ENCODE data around the gene SARM1. TPM values are rescaled to one million over a fixed set of nuclear protein-coding genes. Genes with fewer than 3 reads are reported as not detected.
A peak's percentile ranks its signal among the peaks of the same experiment; 100 is the strongest.

SARM1 gene
- polyA plus RNA-seq (2013, experiment 1 of 2), result 4.1 TPM
- polyA plus RNA-seq (2013, experiment 2 of 2), result 3.9 TPM

DNA sequence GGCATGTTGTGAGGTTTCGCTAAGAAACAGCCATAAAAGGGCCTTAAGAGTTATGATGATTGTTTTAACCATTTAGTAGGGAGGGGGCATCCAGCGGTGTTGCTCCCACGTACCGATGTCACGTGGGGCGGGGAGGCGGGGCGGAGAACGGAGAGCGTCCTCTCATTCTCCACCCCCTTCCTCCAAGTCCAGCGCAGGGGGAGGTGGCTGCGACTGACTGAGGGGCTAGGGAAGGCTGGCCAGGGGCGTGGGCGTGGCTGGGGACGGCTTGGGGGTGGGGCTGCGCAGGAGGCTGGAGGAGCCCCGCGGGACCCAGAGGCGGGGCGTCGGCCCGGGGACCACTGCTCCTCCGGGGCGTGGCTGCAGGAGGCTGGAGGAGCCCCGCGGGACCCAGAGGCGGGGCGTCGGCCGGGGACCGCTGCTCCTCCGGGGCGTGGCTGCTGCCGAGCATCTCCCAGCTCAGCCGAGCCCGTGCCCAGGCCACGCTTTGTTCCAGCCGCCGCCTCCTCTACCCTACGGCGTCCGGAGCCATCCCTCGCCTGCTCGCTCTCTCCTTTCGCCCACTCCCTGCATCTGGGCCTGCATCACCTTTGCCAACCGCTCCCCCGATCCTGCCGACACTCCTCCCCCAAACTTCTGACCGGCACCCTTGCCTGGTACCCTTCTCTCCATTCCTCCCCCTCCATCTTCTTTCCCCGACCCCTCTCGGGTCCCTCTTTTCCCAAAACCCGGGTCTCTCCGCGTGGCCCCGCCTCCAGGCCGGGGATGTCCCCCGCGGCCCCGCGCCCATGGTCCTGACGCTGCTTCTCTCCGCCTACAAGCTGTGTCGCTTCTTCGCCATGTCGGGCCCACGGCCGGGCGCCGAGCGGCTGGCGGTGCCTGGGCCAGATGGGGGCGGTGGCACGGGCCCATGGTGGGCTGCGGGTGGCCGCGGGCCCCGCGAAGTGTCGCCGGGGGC, at the start of gene SARM1:
Gene SARM1, plus strand, starts transcription at position 450 of the 958 bp plus-strand sequence. Its CDS starts 339 bp downstream, at position 789.
- Histone ChIP-seq H4K91ac (ENCODE audit: low read length) (peak within 1 kb of the TSS; percentile 54), H3K14ac (ENCODE audit: low read length in 2 of 2) (peak within 1 kb of the TSS in 1 of 2 experiments; percentile 76), H3K18ac (ENCODE audit: low read depth in 1 of 2, low read length in 2 of 2) (peak within 1 kb of the TSS; percentile 63 to 80), H3K4me1 (ENCODE audit: control insufficient read depth, insufficient read depth, low read depth, low read length) (peaks cover 21% of the 10 kb centered on the region), H2BK5ac (ENCODE audit: low read depth, low read length, poor library complexity, severe bottlenecking) (no peak within 1 kb of the TSS), H3K4ac (ENCODE audit: low read depth in 1 of 2, low read length in 2 of 2) (peak within 1 kb of the TSS in 1 of 2 experiments; percentile 47), H3K27ac (ENCODE audit: low read length, poor library complexity, severe bottlenecking) (peak within 1 kb of the TSS; percentile 15), H2BK15ac (ENCODE audit: low read depth, poor library complexity, severe bottlenecking) (no peak within 1 kb of the TSS), H2BK12ac (ENCODE audit: low read length in 2 of 2) (peak within 1 kb of the TSS in 1 of 2 experiments; percentile 55), H2AK5ac (ENCODE audit: low read length, severe bottlenecking) (no peak within 1 kb of the TSS), H3K27me3 (ENCODE audit: control insufficient read depth in 1 of 2, insufficient read depth in 1 of 2, low read length in 2 of 2) (peaks cover 0 to 11% of the 10 kb centered on the region in 2 experiments), H2AFZ (ENCODE audit: low read depth, low read length) (peak within 1 kb of the TSS; percentile 1), H3K23ac (ENCODE audit: low read length in 2 of 2) (peak within 1 kb of the TSS in 1 of 2 experiments; percentile 78), H3K4me3 (ENCODE audit: insufficient read depth in 1 of 2, low read depth in 1 of 2, low read length in 2 of 2) (peak within 1 kb of the TSS; percentile 54 to 81), H3K4me2 (ENCODE audit: low read length, poor library complexity, severe bottlenecking) (peak within 1 kb of the TSS; percentile 87), H3K36me3 (ENCODE audit: control insufficient read depth in 1 of 2, insufficient read depth in 2 of 2, low read depth in 1 of 2, low read length in 2 of 2) (peaks cover 0 to 12% of the 10 kb centered on the region in 2 experiments), H3K9ac (ENCODE audit: low read length) (peak within 1 kb of the TSS; percentile 78), H3K79me1 (replicated peaks; ENCODE audit: low read length, poor library complexity, severe bottlenecking) (no peaks in the 10 kb centered on the region), H3K9me3 (ENCODE audit: control insufficient read depth, low read length) (no peaks in the 10 kb centered on the region), H4K8ac (ENCODE audit: low read length) (peak within 1 kb of the TSS; percentile 84), H2BK120ac (ENCODE audit: low read depth, low read length) (no peak within 1 kb of the TSS)
- WGBS, result under 1% methylated on average over 64 of the region's 80 CpGs
- DNase-seq, result peak; percentile 86

DNA sequence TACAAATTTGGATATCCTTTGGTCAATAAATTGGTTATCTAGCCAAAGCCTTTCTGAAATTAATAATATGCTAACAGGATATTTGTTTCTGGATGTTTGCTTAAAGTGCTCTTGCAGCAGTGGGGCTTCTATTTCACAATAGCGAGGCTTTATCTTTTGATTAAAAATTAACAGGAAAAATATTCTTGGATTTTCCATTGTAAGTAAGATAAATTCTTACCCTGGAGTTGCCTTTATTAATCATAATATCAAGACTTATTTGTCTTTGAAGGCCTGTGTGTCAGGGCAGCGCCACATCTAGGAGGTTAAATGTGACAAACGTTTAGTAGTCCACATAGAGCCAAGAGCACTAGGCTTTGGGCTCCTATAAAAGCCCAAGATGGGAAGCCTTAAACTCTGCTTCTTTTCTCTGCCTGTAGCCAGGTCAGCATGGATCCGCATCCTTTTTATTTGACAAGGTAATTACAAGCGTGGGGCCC, 47.2 kb upstream of the SARM1 start:
- Histone ChIP-seq H2BK15ac (ENCODE audit: low read depth, poor library complexity, severe bottlenecking) (no peak overlapping the region), H3K18ac (ENCODE audit: low read depth in 1 of 2, low read length in 2 of 2) (no peak overlapping the region), H2AK5ac (ENCODE audit: low read length, severe bottlenecking) (no peak overlapping the region), H2BK12ac (ENCODE audit: low read length in 2 of 2) (no peak overlapping the region), H4K8ac (ENCODE audit: low read length) (no peak overlapping the region), H3K4ac (ENCODE audit: low read depth in 1 of 2, low read length in 2 of 2) (no peak overlapping the region), H3K9me3 (ENCODE audit: control insufficient read depth, low read length) (no peaks in the 10 kb centered on the region), H4K91ac (ENCODE audit: low read length) (no peak overlapping the region), H2BK120ac (ENCODE audit: low read depth, low read length) (no peak overlapping the region), H3K4me3 (ENCODE audit: insufficient read depth in 1 of 2, low read depth in 1 of 2, low read length in 2 of 2) (no peak overlapping the region), H3K79me1 (replicated peaks; ENCODE audit: low read length, poor library complexity, severe bottlenecking) (peaks cover 36% of the 10 kb centered on the region), H3K27me3 (ENCODE audit: control insufficient read depth in 1 of 2, insufficient read depth in 1 of 2, low read length in 2 of 2) (no peaks in the 10 kb centered on the region), H3K23ac (ENCODE audit: low read length in 2 of 2) (no peak overlapping the region), H3K4me1 (ENCODE audit: control insufficient read depth, insufficient read depth, low read depth, low read length) (peaks cover 10% of the 10 kb centered on the region), H3K4me2 (ENCODE audit: low read length, poor library complexity, severe bottlenecking) (peak overlapping the region; percentile 29), H3K27ac (ENCODE audit: low read length, poor library complexity, severe bottlenecking) (peak overlapping the region; percentile 16), H3K36me3 (ENCODE audit: control insufficient read depth in 1 of 2, insufficient read depth in 2 of 2, low read depth in 1 of 2, low read length in 2 of 2) (peaks cover 8 to 39% of the 10 kb centered on the region in 2 experiments), H2AFZ (ENCODE audit: low read depth, low read length) (no peak overlapping the region), H3K9ac (ENCODE audit: low read length) (no peak overlapping the region), H2BK5ac (ENCODE audit: low read depth, low read length, poor library complexity, severe bottlenecking) (no peak overlapping the region), H3K14ac (ENCODE audit: low read length in 2 of 2) (no peak overlapping the region)
- no peak for DNase-seq
- 94% methylated on average over 4 of the region's 5 CpGs for WGBS

DNA sequence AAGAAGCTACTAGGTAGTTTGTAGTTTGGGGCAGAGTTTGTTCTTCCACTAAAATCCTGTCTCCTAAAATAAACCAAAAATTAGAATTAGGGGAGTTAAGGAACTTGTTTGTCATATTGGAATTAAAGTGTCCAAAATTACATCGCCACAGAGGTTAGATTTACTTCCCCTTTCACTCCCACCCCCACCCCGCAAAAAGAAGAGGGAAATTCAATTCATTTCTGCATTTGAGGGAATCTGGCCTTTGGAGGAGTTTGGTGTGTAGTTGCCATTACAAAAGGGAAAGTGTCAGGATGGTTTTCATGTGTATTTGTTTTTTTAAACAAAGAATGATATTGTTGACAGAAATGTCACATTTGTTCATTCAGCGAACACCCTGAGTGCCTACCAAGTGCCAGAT, 46.7 kb upstream of the SARM1 start:
- Histone ChIP-seq H2BK12ac (ENCODE audit: low read length in 2 of 2) (no peak overlapping the region), H4K91ac (ENCODE audit: low read length) (no peak overlapping the region), H3K4me3 (ENCODE audit: insufficient read depth in 1 of 2, low read depth in 1 of 2, low read length in 2 of 2) (no peak overlapping the region), H2BK120ac (ENCODE audit: low read depth, low read length) (no peak overlapping the region), H3K36me3 (ENCODE audit: control insufficient read depth in 1 of 2, insufficient read depth in 2 of 2, low read depth in 1 of 2, low read length in 2 of 2) (peaks cover 11 to 41% of the 10 kb centered on the region in 2 experiments), H2AK5ac (ENCODE audit: low read length, severe bottlenecking) (no peak overlapping the region), H3K4me1 (ENCODE audit: control insufficient read depth, insufficient read depth, low read depth, low read length) (peaks cover 10% of the 10 kb centered on the region), H3K27ac (ENCODE audit: low read length, poor library complexity, severe bottlenecking) (peak overlapping the region; percentile 16), H3K9me3 (ENCODE audit: control insufficient read depth, low read length) (no peaks in the 10 kb centered on the region), H3K18ac (ENCODE audit: low read depth in 1 of 2, low read length in 2 of 2) (no peak overlapping the region), H2AFZ (ENCODE audit: low read depth, low read length) (no peak overlapping the region), H2BK5ac (ENCODE audit: low read depth, low read length, poor library complexity, severe bottlenecking) (no peak overlapping the region), H4K8ac (ENCODE audit: low read length) (no peak overlapping the region), H3K27me3 (ENCODE audit: control insufficient read depth in 1 of 2, insufficient read depth in 1 of 2, low read length in 2 of 2) (no peaks in the 10 kb centered on the region), H3K9ac (ENCODE audit: low read length) (no peak overlapping the region), H3K4me2 (ENCODE audit: low read length, poor library complexity, severe bottlenecking) (no peak overlapping the region), H3K4ac (ENCODE audit: low read depth in 1 of 2, low read length in 2 of 2) (no peak overlapping the region), H3K14ac (ENCODE audit: low read length in 2 of 2) (peak overlapping the region in 1 of 2 experiments; percentile 21), H3K23ac (ENCODE audit: low read length in 2 of 2) (no peak overlapping the region), H2BK15ac (ENCODE audit: low read depth, poor library complexity, severe bottlenecking) (no peak overlapping the region), H3K79me1 (replicated peaks; ENCODE audit: low read length, poor library complexity, severe bottlenecking) (peaks cover 33% of the 10 kb centered on the region)
- no peak for DNase-seq
- WGBS, result 97% methylated on average over 1 of the region's 3 CpGs

DNA sequence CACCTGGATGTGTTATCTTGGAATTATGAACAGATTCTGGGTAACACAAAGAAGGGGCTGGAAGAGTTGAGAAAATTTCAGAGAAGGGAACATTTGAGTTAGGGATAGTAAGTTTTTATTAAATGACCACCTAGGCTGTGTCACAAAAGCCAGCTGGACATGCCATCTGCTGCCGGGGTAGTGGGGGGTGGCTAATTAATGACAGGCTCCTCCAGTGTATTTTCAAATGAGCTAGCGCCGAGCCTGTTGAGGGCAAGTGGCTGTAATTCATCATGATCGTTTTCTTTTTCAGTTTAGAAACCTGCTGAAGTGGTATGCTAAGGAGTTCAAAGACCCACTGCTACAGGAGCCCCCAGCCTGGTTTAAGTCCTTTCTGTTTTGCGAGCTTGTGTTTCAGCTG, 46.3 kb upstream of the SARM1 start:
- Histone ChIP-seq H3K18ac (ENCODE audit: low read depth in 1 of 2, low read length in 2 of 2) (no peak overlapping the region), H2AK5ac (ENCODE audit: low read length, severe bottlenecking) (no peak overlapping the region), H2BK15ac (ENCODE audit: low read depth, poor library complexity, severe bottlenecking) (no peak overlapping the region), H3K14ac (ENCODE audit: low read length in 2 of 2) (peak overlapping the region in 1 of 2 experiments; percentile 21), H3K36me3 (ENCODE audit: control insufficient read depth in 1 of 2, insufficient read depth in 2 of 2, low read depth in 1 of 2, low read length in 2 of 2) (peaks cover 11 to 41% of the 10 kb centered on the region in 2 experiments), H3K9me3 (ENCODE audit: control insufficient read depth, low read length) (no peaks in the 10 kb centered on the region), H2BK120ac (ENCODE audit: low read depth, low read length) (no peak overlapping the region), H2BK5ac (ENCODE audit: low read depth, low read length, poor library complexity, severe bottlenecking) (no peak overlapping the region), H2BK12ac (ENCODE audit: low read length in 2 of 2) (no peak overlapping the region), H3K9ac (ENCODE audit: low read length) (no peak overlapping the region), H4K91ac (ENCODE audit: low read length) (no peak overlapping the region), H3K23ac (ENCODE audit: low read length in 2 of 2) (no peak overlapping the region), H3K27me3 (ENCODE audit: control insufficient read depth in 1 of 2, insufficient read depth in 1 of 2, low read length in 2 of 2) (no peaks in the 10 kb centered on the region), H3K79me1 (replicated peaks; ENCODE audit: low read length, poor library complexity, severe bottlenecking) (peaks cover 29% of the 10 kb centered on the region), H3K27ac (ENCODE audit: low read length, poor library complexity, severe bottlenecking) (no peak overlapping the region), H3K4me3 (ENCODE audit: insufficient read depth in 1 of 2, low read depth in 1 of 2, low read length in 2 of 2) (no peak overlapping the region), H3K4me1 (ENCODE audit: control insufficient read depth, insufficient read depth, low read depth, low read length) (peaks cover 10% of the 10 kb centered on the region), H3K4ac (ENCODE audit: low read depth in 1 of 2, low read length in 2 of 2) (no peak overlapping the region), H2AFZ (ENCODE audit: low read depth, low read length) (no peak overlapping the region), H4K8ac (ENCODE audit: low read length) (no peak overlapping the region), H3K4me2 (ENCODE audit: low read length, poor library complexity, severe bottlenecking) (peak overlapping the region; percentile 22)
- WGBS, result 80% methylated on average over 5 of the region's 5 CpGs
- no peak for DNase-seq
